ENCODE results near the gene MEGF6. TPM values are rescaled to one million over a fixed set of nuclear protein-coding genes. Genes with fewer than 3 reads are reported as not detected.

Gene MEGF6
- total RNA-seq, 1 experiment from 2014 or later: 14.3 TPM

GRCh38 chr1:3566003-3566885 is 45.1 kb downstream of the MEGF6 start:
- H3K27me3 Mint-ChIP-seq (ENCODE audit: insufficient read depth, unreplicated experiment): peaks cover 11% of the 10 kb centered on the region
- BruUV-seq (replicated peaks): no TSS peak
- POLR2A ChIA-PET: interaction anchor here (0.8 kb wide), 1 partner anchor 53 kb away, joined by 3 read pairs; no protein-coding TSS in a partner anchor

DNA sequence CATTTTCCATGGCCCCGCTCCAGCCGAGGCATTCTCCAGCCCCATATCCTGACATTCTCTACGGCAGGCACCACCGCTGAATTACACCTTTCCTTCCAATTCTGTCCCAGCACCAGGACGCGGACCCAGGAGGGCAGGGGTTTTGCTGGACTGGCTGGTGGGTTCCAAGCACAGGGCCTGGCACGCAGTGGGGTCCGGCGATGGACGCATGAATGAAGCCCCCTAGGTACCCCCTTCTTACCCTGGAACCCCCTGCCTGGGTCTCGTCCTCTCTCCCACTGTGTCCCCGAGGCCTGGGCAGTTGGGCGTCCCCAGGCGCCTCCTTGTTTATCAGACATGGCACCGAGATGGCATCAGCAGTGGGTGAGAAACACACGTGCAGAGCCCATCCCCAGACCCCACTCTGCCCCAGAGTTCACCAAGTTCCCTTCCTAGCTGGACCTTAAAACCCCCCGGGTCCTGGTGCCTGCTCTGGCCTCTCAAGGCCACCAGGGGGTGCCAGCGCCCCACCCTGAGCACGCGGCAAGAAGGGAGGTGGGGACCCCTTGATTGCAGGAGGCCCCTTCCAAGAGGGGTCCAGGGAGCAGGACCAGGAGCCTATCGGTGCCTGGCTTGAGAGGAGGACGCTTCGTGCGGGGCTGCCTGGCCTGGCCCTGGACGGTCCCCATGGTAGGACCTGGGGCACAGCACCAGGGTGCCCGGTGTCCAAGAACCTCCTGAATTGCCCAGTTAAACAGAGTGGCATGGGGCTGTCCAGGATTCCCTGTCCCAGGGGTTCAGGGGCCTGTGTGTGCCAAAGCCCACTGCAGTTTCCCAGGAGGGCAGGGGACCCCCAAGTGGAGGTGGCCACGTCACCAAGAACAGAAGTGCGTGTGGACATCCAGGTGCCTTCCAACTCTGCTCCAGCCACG is 46.1 kb downstream of the MEGF6 start:
- Mint-ChIP-seq H3K27me3 (ENCODE audit: insufficient read depth, unreplicated experiment) (peaks cover 11% of the 10 kb centered on the region), H3K9me3 (ENCODE audit: unreplicated experiment) (no peaks in the 10 kb centered on the region), H3K27ac (ENCODE audit: low read depth, unreplicated experiment) (no peak overlapping the region), H3K4me1 (ENCODE audit: insufficient read depth, unreplicated experiment) (peaks cover 7% of the 10 kb centered on the region), H3K36me3 (ENCODE audit: insufficient read depth, unreplicated experiment) (no peaks in the 10 kb centered on the region), H3K4me3 (ENCODE audit: unreplicated experiment) (no peak overlapping the region)
- intact Hi-C loops (cut with micrococcal nuclease): loop anchor here (1.0 to 10.0 kb wide), 4 partner anchors 50 to 159 kb away; no protein-coding TSS in a partner anchor
- no TSS peak for BruUV-seq (replicated peaks)
- ChIA-PET CTCF (interaction anchor here (0.6 to 4.7 kb wide), 18 partner anchors 8 to 409 kb away, joined by 3 to 57 read pairs (median 4); no protein-coding TSS in a partner anchor), POLR2A (interaction anchor here (1.3 kb wide), 1 partner anchor 57 kb away, joined by 4 read pairs; no protein-coding TSS in a partner anchor)
- TF ChIP-seq, protein P1, sequence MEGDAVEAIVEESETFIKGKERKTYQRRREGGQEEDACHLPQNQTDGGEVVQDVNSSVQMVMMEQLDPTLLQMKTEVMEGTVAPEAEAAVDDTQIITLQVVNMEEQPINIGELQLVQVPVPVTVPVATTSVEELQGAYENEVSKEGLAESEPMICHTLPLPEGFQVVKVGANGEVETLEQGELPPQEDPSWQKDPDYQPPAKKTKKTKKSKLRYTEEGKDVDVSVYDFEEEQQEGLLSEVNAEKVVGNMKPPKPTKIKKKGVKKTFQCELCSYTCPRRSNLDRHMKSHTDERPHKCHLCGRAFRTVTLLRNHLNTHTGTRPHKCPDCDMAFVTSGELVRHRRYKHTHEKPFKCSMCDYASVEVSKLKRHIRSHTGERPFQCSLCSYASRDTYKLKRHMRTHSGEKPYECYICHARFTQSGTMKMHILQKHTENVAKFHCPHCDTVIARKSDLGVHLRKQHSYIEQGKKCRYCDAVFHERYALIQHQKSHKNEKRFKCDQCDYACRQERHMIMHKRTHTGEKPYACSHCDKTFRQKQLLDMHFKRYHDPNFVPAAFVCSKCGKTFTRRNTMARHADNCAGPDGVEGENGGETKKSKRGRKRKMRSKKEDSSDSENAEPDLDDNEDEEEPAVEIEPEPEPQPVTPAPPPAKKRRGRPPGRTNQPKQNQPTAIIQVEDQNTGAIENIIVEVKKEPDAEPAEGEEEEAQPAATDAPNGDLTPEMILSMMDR (IDR thresholded peaks at IDR 0.05; ENCODE audit: unreplicated experiment): peak; percentile 97
- peak; percentile 38 for DNase-seq (ENCODE audit: unreplicated experiment)

More at GRCh38 chr1:3566003-3566885, 45.1 kb downstream of the MEGF6 start:
- H3K9me3 Mint-ChIP-seq (ENCODE audit: unreplicated experiment): no peaks in the 10 kb centered on the region
- DNase-seq (ENCODE audit: unreplicated experiment): no peak
- no peaks in the 10 kb centered on the region for H3K36me3 Mint-ChIP-seq (ENCODE audit: insufficient read depth, unreplicated experiment)
- intact Hi-C loops (cut with micrococcal nuclease): loop anchor here (10.0 kb wide), 1 partner anchor 71 kb away; no protein-coding TSS in a partner anchor
- peaks cover 7% of the 10 kb centered on the region for H3K4me1 Mint-ChIP-seq (ENCODE audit: insufficient read depth, unreplicated experiment)
- CTCF ChIA-PET: interaction anchor here (0.6 to 4.7 kb wide), 10 partner anchors 11 to 221 kb away, joined by 3 to 57 read pairs (median 4); no protein-coding TSS in a partner anchor
- H3K4me3 Mint-ChIP-seq (ENCODE audit: unreplicated experiment): no peak overlapping the region
- no peak overlapping the region for H3K27ac Mint-ChIP-seq (ENCODE audit: low read depth, unreplicated experiment)
- TF ChIP-seq, protein P1 (IDR thresholded peaks at IDR 0.05; ENCODE audit: unreplicated experiment): no peak

- CTCF ChIA-PET: interaction anchor here (1.0 to 4.7 kb wide), 5 partner anchors 8 to 111 kb away, joined by 3 to 57 read pairs (median 8); no protein-coding TSS in a partner anchor
Measured at GRCh38 chr1:3563610-3564009, 47.7 kb downstream of the MEGF6 start.

More at GRCh38 chr1:3563610-3564009, 47.7 kb downstream of the MEGF6 start:
- peaks cover 7% of the 10 kb centered on the region for H3K4me1 Mint-ChIP-seq (ENCODE audit: insufficient read depth, unreplicated experiment)
- TF ChIP-seq, protein P1 (IDR thresholded peaks at IDR 0.05; ENCODE audit: unreplicated experiment): no peak
- H3K27me3 Mint-ChIP-seq (ENCODE audit: insufficient read depth, unreplicated experiment): peaks cover 11% of the 10 kb centered on the region
- intact Hi-C loops (cut with micrococcal nuclease): loop anchor here (10.0 kb wide), 1 partner anchor 69 kb away; no protein-coding TSS in a partner anchor
- no TSS peak for BruUV-seq (replicated peaks)
- H3K4me3 Mint-ChIP-seq (ENCODE audit: unreplicated experiment): no peak overlapping the region
- no peak for DNase-seq (ENCODE audit: unreplicated experiment)
- POLR2A ChIA-PET: interaction anchor here (1.2 kb wide), 1 partner anchor 44 kb away, joined by 3 read pairs; no protein-coding TSS in a partner anchor
- H3K36me3 Mint-ChIP-seq (ENCODE audit: insufficient read depth, unreplicated experiment): no peaks in the 10 kb centered on the region
- H3K27ac Mint-ChIP-seq (ENCODE audit: low read depth, unreplicated experiment): no peak overlapping the region
- H3K9me3 Mint-ChIP-seq (ENCODE audit: unreplicated experiment): no peaks in the 10 kb centered on the region

Measured in MCF 10A (cell line).